Endothelial cell (in vitro differentiated cells): ENCODE results near the gene SMAD7. TPM values are rescaled to one million over a fixed set of nuclear protein-coding genes. Genes with fewer than 3 reads are reported as not detected.

Experiments
- DNase-seq: peaks from one replicate; pipeline ENCODE4 v3.0.0; 2021; ENCODE audit warnings: low spot score
- H3K27ac Mint-ChIP-seq: one replicate; pipeline ENCODE4 v1.8.0; 2021; ENCODE audit warnings: mixed read lengths, inconsistent platforms; ENCODE audit not compliant: unreplicated experiment
- H3K27me3 Mint-ChIP-seq: one replicate; pipeline ENCODE4 v1.8.0; 2021; ENCODE audit warnings: mild to moderate bottlenecking, moderate library complexity, mixed read lengths, inconsistent platforms; ENCODE audit not compliant: unreplicated experiment
- H3K36me3 Mint-ChIP-seq: one replicate; pipeline ENCODE4 v1.8.0; 2021; ENCODE audit warnings: mild to moderate bottlenecking, low read depth, mixed read lengths, inconsistent platforms; ENCODE audit not compliant: unreplicated experiment
- H3K4me1 Mint-ChIP-seq: one replicate; pipeline ENCODE4 v1.8.0; 2021; ENCODE audit warnings: mild to moderate bottlenecking, mixed read lengths, inconsistent platforms; ENCODE audit not compliant: unreplicated experiment
- H3K4me3 Mint-ChIP-seq: one replicate; pipeline ENCODE4 v1.8.0; 2021; ENCODE audit warnings: mild to moderate bottlenecking, mixed read lengths, inconsistent platforms; ENCODE audit not compliant: unreplicated experiment
- H3K9me3 Mint-ChIP-seq: one replicate; pipeline ENCODE4 v1.8.0; 2021; ENCODE audit warnings: mixed read lengths, inconsistent platforms; ENCODE audit not compliant: unreplicated experiment
- CTCF ChIP-seq: fragments of 200-600 bp; sonication (generic); IDR thresholded peaks from one replicate; pipeline ENCODE4 v1.5.0; 2021; ENCODE audit warnings: antibody characterized with exemption; ENCODE audit not compliant: unreplicated experiment
- total RNA-seq: library from RNA; stranded (reverse); fragmentation: NEBNext Ultra II Directional; extraction: Animal tissue kit (Norgen Biotek cat#: 25700); gene quantifications from one replicate; pipeline ENCODE4 v1.2.1, GENCODE V29; 2021; ENCODE audit not compliant: unreplicated experiment

The SMAD7 gene
- total RNA-seq, 1 donor from 2014 or later = 30.1 TPM

GRCh38 chr18:48986851-48987761, 36.3 kb upstream of the SMAD7 start:
- no peaks in the 10 kb centered on the region for H3K9me3 Mint-ChIP-seq
- TF ChIP-seq CTCF = no peak
- no peaks in the 10 kb centered on the region for H3K36me3 Mint-ChIP-seq
- H3K4me3 Mint-ChIP-seq = no peak overlapping the region
- no peak overlapping the region for H3K27ac Mint-ChIP-seq
- no peak for DNase-seq
- H3K27me3 Mint-ChIP-seq = peaks cover 9% of the 10 kb centered on the region
- peaks cover 21% of the 10 kb centered on the region for H3K4me1 Mint-ChIP-seq

DNA sequence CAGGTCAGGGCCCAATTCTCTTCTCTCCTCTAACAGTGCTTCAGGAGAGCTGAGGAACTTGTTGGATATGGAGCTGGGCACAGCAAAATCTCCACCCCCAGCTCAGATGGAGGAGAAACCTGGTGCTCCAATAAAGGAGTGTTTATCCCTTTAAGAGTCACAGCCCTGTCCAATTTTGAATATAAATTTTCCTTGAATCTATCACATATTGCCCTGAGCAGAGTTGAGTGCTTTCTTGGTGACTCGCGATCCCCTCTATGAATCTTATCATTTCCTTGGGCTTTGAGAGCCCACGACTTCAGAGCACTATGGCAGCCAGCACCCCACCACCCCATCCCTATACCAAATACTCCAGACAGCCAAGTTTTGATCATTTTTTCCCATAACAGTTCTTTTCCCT, 34.4 kb upstream of the SMAD7 start:
- Mint-ChIP-seq H3K4me3 (no peak overlapping the region), H3K27me3 (peaks cover 8% of the 10 kb centered on the region), H3K36me3 (no peaks in the 10 kb centered on the region), H3K9me3 (no peaks in the 10 kb centered on the region), H3K4me1 (peaks cover 30% of the 10 kb centered on the region), H3K27ac (no peak overlapping the region)
- no peak for DNase-seq
- no peak for TF ChIP-seq CTCF

DNA sequence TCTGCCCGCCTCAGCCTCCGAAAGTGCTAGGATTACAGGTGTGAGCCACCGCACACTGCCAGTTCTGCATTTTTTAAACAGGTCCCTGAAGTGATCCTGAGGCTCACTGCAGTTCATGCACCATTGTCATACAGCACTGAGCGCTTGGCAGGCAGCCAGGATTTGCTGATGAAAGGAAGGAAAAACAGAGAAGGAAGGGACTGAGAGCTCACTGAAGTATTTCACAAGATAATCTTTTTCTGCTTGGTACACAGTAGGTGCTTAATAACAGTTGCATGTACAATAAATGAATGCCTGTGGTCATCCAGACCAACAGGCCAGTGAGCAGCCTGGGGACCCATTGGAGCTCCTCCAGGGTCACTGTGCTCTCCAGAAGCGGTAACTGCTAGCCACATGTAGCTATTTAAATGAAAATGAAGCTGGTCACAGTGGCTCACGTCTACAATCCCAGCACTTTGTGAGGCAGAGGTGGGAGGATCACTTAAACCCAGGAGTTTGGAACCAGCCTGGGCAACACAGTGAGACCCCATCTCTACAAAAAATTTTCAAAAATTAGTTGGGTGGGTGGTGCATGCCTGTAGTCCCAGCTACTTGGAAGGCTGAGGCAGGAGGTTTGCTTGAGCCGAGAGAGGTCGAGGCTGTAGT, 33.1 kb upstream of the SMAD7 start:
- no peak for DNase-seq
- TF ChIP-seq CTCF = no peak
- Mint-ChIP-seq H3K4me1 (peaks cover 32% of the 10 kb centered on the region), H3K9me3 (no peaks in the 10 kb centered on the region), H3K27me3 (peaks cover 11% of the 10 kb centered on the region), H3K4me3 (no peak overlapping the region), H3K27ac (no peak overlapping the region), H3K36me3 (no peaks in the 10 kb centered on the region)

DNA sequence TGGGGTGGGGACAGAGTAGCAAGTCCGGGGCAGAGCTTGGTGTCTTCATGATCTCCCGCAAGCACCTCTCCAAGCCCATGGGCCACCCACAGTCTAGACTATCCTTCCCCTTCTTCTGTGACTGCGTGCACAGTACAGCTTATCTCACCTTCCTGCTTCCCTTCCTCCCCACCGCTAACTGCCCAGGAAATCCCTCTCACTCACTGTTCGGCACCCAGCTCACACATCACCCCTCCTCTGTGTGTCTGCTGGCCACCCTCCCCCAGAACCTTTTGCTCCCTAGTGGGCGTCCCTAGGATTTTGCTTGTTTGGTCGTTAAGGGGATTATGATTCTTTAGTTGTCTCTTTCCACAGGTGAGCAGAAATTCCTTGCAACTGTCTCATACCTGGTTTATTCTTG, 31.5 kb upstream of the SMAD7 start:
- Mint-ChIP-seq H3K27ac (peak overlapping the region; percentile 10), H3K4me1 (peaks cover 30% of the 10 kb centered on the region), H3K4me3 (no peak overlapping the region), H3K36me3 (no peaks in the 10 kb centered on the region), H3K27me3 (peaks cover 12% of the 10 kb centered on the region), H3K9me3 (no peaks in the 10 kb centered on the region)
- no peak for TF ChIP-seq CTCF
- no peak for DNase-seq
